ENCODE measurements around the gene NDRG3. TPM values are rescaled to one million over a fixed set of nuclear protein-coding genes. Genes with fewer than 3 reads are reported as not detected.
"Not testable (repeated sequence)": the region's sequence is repeated elsewhere in the genome, so short reads cannot be mapped to it uniquely, and the experiment has no call there.

NDRG3 gene
- total RNA-seq, 1 experiment from 2014 or later = 29.1 TPM

DNA sequence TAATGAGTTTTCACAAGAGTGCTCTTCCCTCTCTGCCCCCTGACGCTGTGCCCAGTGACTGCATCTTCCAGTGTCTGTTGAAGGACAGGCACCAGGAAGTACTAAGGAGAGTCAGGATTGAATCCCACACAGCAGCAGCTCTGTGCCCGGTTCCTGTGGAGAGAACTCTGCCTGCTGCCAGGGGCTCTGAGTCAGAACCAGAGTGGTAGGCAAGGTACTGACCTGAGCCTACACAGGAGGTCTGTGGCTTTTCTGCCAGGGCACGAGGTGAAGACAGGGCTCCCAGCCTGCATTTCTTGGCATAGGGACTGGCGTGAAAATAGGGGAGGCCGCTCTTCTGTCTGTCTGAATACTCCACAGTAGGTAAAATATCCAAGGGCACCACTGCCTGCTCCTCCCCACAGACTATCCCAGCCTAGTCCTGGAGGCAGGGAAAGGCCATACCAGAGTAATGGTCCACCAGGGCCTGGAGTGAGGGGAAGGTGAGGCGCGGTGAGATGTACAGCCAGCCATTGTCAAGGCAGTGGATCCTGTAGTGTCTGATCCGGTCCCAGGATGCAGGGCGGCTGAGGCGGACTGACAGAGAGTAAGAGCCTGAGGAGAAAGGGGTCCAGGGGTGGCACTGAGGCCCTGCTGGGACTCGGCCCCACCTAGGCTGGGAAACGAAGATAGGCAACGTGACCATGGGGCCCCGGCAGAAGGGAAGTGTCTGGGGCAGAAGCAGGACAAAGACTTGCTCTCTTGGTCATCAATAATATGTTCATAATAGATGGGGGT lies 130.9 kb downstream of the NDRG3 start:
- Histone ChIP-seq H3K27ac (no peak overlapping the region), H3K27me3 (replicated peaks) (no peaks in the 10 kb centered on the region), H3K4me3 (no peak overlapping the region), H3K36me3 (peaks cover 47% of the 10 kb centered on the region), H3K9me3 (replicated peaks) (no peaks in the 10 kb centered on the region), H3K4me1 (replicated peaks) (no peaks in the 10 kb centered on the region)
- no peak for DNase-seq (ENCODE audit: low read depth in 1 of 2, low spot score in 2 of 2)

DNA sequence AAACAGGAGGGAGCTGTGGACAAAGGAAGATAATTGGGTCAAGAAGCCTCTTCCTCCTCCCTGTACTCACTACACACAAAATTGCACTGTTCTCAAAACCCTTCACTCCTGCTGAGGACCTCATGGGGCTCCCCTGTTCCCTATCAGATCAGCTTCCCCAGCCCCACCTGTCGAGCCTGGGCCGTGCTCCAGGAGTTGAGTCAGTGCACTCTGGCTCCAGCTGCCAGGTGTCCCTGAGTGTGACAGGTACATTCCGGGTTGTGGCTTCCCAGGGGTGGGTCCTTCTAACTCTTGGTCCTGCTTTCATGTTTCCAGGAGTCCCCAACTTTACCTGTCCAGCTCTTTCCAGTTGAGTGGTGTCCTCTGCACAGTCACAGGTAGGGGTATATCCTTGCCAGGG lies 131.9 kb downstream of the NDRG3 start:
- H3K27ac ChIP-seq = no peak overlapping the region
- H3K27me3 ChIP-seq (replicated peaks) = no peaks in the 10 kb centered on the region
- DNase-seq (ENCODE audit: low read depth in 1 of 2, low spot score in 2 of 2) = no peak
- no peaks in the 10 kb centered on the region for H3K9me3 ChIP-seq (replicated peaks)
- H3K36me3 ChIP-seq = peaks cover 57% of the 10 kb centered on the region
- no peaks in the 10 kb centered on the region for H3K4me1 ChIP-seq (replicated peaks)
- H3K4me3 ChIP-seq = no peak overlapping the region

DNA sequence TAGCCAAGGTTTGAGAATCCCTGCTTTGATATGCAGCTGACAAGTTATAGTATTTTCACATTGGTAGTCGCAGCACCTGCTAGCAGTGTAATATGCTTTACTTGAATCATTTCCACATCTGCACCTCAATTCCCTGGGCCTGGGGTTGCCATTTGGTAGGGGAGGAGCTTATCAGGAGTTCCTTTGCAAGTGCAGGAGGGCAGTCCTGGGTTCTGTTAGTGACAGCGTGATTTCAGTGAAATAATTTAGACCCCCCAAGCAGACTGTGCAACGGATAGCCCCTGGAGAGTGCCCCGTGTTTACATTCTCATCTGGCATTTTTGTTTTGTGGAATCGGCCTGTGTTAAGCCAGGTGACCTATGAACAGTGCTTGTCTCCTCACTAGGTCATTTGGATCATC lies 134.3 kb downstream of the NDRG3 start:
- Histone ChIP-seq H3K36me3 (peaks cover 73% of the 10 kb centered on the region), H3K27ac (no peak overlapping the region), H3K4me3 (no peak overlapping the region), H3K4me1 (replicated peaks) (0 out of 2 replicates have a peak, but pooled peaks cover 6% of the 10 kb centered on the region), H3K9me3 (replicated peaks) (no peaks in the 10 kb centered on the region), H3K27me3 (replicated peaks) (no peaks in the 10 kb centered on the region)
- no peak for DNase-seq (ENCODE audit: low read depth in 1 of 2, low spot score in 2 of 2)

DNA sequence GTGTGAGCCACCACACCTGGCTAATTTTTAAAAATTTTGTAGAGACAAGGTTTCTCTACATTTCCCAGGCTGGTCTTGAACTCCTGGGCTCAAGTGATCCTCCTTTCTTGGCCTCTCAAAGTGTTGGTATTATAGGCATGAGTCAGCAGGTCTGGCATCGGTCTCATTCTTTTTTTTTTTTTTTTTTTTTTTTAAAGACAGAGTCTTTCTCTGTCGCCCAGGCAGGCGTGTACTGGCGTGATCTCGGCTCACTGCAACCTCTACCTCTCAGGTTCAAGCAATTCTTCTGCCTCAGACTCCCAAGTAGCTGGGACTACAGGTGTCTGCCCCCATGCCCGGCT lies 137.5 kb downstream of the NDRG3 start:
- H3K4me3 ChIP-seq; H3K27ac ChIP-seq; DNase-seq (ENCODE audit: low read depth in 1 of 2, low spot score in 2 of 2); H3K9me3 ChIP-seq (replicated peaks); H3K27me3 ChIP-seq (replicated peaks): not testable (repeated sequence)
- Histone ChIP-seq H3K36me3 (peaks cover 64% of the 10 kb centered on the region), H3K4me1 (replicated peaks) (peaks cover 13% of the 10 kb centered on the region)

DNA sequence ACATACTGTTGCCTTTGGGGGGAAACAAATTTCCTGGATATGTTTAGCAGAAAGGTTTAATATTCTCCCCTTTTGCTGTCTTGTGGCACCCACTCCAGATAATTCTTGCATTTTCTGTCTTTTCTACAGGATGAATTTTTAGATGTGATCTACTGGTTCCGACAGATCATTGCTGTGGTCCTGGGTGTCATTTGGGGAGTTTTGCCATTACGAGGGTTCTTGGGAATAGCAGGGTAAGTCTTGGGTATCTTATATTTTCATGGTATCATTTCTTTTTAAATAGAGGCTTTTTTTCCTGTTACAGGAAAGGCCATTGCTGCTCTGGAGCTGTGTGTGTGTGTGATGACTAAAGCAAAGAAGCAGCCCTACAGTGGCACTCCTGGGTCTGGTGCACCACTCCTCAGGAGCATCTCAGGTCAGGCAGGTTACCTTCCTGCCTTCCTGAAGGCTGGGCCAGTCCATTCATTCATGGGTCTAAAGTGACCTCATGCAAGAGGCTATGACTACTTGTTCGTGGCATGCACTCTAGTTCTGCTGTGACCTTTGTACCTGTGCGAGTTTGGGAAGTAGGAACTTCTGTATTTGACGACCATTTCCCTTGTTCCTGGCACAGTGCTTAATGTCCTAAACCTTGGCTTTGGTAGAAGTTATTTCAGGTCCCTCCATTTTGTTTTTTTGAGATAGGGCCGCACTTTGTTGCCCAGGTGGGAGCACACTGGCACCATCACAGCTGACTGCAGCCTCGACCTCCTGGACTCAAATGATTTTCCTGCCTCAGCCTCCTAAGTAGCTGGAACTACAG lies 138.1 kb downstream of the NDRG3 start:
- Histone ChIP-seq H3K9me3 (replicated peaks) (no peaks in the 10 kb centered on the region), H3K4me3 (no peak overlapping the region), H3K27me3 (replicated peaks) (no peaks in the 10 kb centered on the region), H3K27ac (no peak overlapping the region), H3K4me1 (replicated peaks) (peaks cover 13% of the 10 kb centered on the region), H3K36me3 (peaks cover 59% of the 10 kb centered on the region)
- DNase-seq (ENCODE audit: low read depth in 1 of 2, low spot score in 2 of 2) = no peak

DNA sequence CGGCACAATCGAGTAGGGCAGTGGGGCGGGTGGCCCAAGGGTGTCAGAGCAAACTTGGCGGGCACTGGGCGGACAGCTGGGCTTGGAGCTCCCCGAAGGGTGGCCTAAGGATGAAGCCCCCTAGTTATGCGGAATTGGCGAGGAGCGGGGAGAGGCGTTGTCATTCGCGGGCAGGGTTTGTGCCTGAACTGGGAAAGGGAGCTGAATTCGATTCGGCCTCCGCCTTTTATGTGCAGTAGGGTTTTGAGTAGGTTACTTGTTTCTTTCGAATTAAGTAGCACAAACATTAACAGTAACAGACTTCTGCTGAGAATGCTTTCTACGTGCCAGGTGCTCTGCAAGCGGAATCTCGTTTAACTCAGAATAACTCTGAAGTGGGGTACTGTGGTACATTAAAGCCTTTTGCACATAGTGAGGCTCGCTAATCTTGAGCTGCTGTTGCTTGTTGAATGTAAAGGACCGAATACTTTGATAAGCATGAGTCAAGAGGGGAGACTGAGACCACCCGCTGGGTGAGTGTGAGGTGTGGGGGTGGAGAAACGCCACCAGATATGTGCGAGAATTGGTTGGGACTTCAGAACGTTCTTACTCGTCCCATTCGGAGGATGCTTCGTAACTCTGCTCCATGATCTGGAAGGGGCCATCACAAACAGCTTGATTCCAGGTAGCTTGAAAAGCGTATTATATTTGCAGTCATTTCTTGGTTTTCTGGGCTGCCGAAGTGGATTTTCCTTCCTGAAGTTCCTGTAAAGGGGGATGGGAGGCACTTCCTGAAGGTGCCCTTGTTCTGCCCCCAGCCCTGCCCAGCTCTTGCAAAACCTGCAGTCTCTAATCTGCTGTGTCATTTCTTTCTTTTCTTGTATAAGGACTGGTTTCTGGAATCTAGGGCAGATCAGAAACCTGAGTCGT lies 139.5 kb downstream of the NDRG3 start:
- peak in 1 of 2 experiments; percentile 16 for DNase-seq (ENCODE audit: low read depth in 1 of 2, low spot score in 2 of 2)

DNA sequence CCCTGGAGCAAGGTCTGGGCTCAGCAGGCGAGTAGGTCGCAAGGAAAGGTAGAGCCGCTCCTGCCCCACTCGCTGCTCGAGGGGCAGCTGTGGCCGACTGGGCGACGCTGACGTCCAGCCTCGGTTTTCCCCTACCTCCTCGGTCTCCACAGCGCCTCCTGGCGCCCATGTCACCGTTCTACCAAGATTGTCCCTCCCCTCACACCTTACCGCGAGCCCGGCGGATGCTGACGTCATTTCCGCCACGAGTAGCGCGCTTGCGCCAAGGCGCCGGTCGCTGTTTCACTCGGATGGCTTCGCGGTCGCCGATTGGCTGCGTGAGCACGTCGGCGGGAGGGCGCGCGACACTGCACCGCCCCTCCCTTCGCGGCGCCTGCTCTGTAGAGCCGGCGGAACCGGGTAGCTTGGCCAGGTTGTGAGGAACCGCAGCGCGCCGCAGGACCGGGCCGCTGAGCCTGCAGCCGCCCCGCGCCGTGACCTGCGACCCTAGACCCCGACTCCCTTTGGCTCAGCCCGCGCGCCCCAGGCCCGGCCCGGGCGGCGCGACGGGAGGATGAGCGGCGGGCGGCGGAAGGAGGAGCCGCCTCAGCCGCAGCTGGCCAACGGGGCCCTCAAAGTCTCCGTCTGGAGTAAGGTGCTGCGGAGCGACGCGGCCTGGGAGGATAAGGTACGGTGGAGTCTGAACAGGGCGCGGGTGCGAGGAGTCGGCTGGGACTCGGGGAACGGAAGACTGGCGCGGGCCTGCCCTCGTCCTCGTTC lies 140.3 kb downstream of the NDRG3 start, which contains the start of gene RAB5IF:
Gene RAB5IF (plus strand): TSS at position 381 of the 759 bp plus-strand sequence. CDS start 173 bp downstream, at position 554.
- Histone ChIP-seq H3K4me1 (replicated peaks) (peaks cover 13% of the 10 kb centered on the region), H3K4me3 (peak within 1 kb of the TSS; percentile 80), H3K27me3 (replicated peaks) (no peaks in the 10 kb centered on the region), H3K36me3 (peaks cover 39% of the 10 kb centered on the region), H3K9me3 (replicated peaks) (no peaks in the 10 kb centered on the region), H3K27ac (peak within 1 kb of the TSS; percentile 27)
- DNase-seq (ENCODE audit: low read depth in 1 of 2, low spot score in 2 of 2) = peak; percentile 99

More for the DNA sequence above, 139.5 kb downstream of the NDRG3 start:
- Histone ChIP-seq H3K27me3 (replicated peaks) (no peaks in the 10 kb centered on the region), H3K4me3 (peak overlapping the region; percentile 80), H3K4me1 (replicated peaks) (peaks cover 13% of the 10 kb centered on the region), H3K27ac (no peak overlapping the region; the same call in 1 of the 2 replicates), H3K36me3 (peaks cover 46% of the 10 kb centered on the region), H3K9me3 (replicated peaks) (no peaks in the 10 kb centered on the region)

DNA sequence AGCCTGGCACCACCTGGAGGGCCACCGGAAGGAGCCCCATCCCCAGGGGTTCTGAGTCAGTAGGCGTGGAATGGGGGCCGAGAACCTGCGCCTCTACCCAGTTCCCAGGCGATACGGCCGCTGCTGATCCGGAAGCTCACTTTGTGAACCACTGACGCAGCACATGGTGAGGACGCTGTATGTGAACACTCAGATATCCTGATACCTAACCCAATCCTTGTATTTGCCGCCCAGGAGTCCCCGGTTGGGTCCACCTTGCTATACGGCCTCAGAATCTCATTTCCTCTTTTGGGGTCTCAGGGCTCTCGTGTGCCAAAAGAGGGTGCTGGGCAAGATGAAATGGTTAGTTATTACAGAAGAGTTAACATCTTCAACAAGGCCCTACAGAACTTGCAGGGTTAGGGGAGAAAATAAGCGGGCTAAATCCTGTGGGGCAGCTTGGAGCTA lies 140.9 kb downstream of the NDRG3 start:
- H3K27ac ChIP-seq = peak overlapping the region; percentile 13; the same call in 1 of the 2 replicates
- H3K4me1 ChIP-seq (replicated peaks) = peaks cover 13% of the 10 kb centered on the region
- H3K9me3 ChIP-seq (replicated peaks) = no peaks in the 10 kb centered on the region
- peaks cover 33% of the 10 kb centered on the region for H3K36me3 ChIP-seq
- no peaks in the 10 kb centered on the region for H3K27me3 ChIP-seq (replicated peaks)
- no peak for DNase-seq (ENCODE audit: low read depth in 1 of 2, low spot score in 2 of 2)
- H3K4me3 ChIP-seq = peak overlapping the region; percentile 80

Other genes with a start within 250 kb of the NDRG3 start
- 213 and 260 TPM in 2 replicates for gene MYL9, start 204.6 kb downstream of the NDRG3 start, total RNA-seq (2014; rRNA removed; shearing (Covaris generic))
- 7.5 and 13.8 TPM in 2 replicates for gene TGIF2, start 172.5 kb downstream of the NDRG3 start, total RNA-seq (2014; rRNA removed; shearing (Covaris generic))
- 122 and 154 TPM in 2 replicates for gene RAB5IF, start 140.3 kb downstream of the NDRG3 start, total RNA-seq (2014; rRNA removed; shearing (Covaris generic))
- gene SLA2, start 99.9 kb downstream of the NDRG3 start, total RNA-seq (2014; rRNA removed; shearing (Covaris generic)) = not detected in 2 replicates
- gene DSN1, start 27.7 kb upstream of the NDRG3 start, total RNA-seq (2014; rRNA removed; shearing (Covaris generic)) = 34.1 and 34.7 TPM in 2 replicates
- gene TLDC2, start 130.0 kb upstream of the NDRG3 start, total RNA-seq (2014; rRNA removed; shearing (Covaris generic)) = not detected in 2 replicates
- gene SAMHD1, start 205.6 kb upstream of the NDRG3 start, total RNA-seq (2014; rRNA removed; shearing (Covaris generic)) = 8.2 and 13.8 TPM in 2 replicates